Eye (tissue), 1 donor: ENCODE results near the gene CFAP251.
"Not testable (repeated sequence)": the region's sequence is repeated elsewhere in the genome, so short reads cannot be mapped to it uniquely, and the experiment has no call there.

Experiments used
- DNase-seq: peaks from one replicate; pipeline ENCODE4 v3.0.0-alpha.2; 2015

Gene CFAP251

DNA sequence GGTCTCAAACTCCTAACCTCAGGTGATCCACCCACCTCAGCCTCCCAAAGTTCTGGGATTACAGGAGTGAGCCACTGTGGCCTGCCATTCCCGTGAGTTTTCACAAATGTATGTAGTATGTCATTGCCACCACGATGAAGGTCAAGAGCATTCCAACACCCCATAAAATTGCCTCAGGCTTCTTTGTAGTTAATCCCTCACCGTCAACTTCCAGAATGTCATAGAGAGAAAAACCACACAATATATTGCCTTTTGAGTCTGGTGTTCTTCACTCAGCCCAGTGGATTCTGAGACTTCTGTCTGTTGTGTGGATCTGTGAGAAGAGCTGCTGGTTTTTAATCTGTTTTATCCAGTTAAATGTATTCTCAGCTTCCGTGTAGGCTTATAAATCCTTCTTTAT, 12.6 kb upstream of the CFAP251 start:
- DNase-seq, result no peak

DNA sequence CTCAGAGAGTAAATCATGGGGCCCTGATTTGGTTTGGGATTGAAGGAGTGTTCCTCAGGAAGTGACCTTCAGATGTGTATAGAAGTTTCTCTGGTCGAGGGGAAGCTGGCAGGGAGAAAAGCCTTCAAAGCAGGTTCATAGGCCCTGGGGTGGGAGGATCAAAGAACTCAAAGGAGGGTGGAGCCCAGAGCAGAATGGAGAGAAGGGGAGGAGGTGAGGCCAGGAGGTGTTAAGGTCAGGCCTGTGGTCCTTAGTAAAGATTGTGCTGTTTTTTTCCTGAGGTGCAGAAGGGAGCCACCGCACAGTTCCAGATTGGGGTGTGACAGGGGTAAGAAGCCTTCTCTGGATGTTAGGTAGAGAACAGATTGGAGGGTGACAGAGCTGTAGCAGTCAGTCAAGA, 9.7 kb upstream of the CFAP251 start:
- DNase-seq, result no peak

GRCh38 chr12:121911824-121912585, 6.4 kb upstream of the CFAP251 start:
- no peak for DNase-seq

GRCh38 chr12:121915841-121916321, 2.5 kb upstream of the CFAP251 start:
- DNase-seq, result no peak

- peak; percentile 37 for DNase-seq
Observed at GRCh38 chr12:121916719-121917118, 1.7 kb upstream of the CFAP251 start.

GRCh38 chr12:121918679-121919038, 267 bp downstream of the CFAP251 start:
- DNase-seq, result no peak

DNA sequence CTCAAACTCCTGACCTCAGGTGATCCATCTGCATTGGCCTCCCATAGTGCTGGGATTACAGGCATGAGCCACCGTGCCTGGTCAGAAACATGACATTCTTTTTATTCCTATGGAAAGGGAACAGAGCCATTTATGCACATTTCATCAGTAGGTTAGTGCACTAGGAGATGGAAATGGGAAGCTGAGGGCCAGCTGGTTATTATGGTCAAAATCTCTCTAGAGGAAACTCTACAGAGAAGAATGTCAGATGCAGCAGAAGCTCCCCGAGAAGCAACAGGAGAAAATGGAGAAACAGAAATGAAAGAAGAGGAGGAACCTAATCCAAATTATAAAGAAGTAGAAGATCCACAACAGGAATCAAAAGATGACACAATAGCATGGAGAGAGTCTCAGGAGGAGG, 2.7 kb downstream of the CFAP251 start:
- no peak for DNase-seq

GRCh38 chr12:121925358-121925695, 6.9 kb downstream of the CFAP251 start:
- DNase-seq, result peak; percentile 63

DNA sequence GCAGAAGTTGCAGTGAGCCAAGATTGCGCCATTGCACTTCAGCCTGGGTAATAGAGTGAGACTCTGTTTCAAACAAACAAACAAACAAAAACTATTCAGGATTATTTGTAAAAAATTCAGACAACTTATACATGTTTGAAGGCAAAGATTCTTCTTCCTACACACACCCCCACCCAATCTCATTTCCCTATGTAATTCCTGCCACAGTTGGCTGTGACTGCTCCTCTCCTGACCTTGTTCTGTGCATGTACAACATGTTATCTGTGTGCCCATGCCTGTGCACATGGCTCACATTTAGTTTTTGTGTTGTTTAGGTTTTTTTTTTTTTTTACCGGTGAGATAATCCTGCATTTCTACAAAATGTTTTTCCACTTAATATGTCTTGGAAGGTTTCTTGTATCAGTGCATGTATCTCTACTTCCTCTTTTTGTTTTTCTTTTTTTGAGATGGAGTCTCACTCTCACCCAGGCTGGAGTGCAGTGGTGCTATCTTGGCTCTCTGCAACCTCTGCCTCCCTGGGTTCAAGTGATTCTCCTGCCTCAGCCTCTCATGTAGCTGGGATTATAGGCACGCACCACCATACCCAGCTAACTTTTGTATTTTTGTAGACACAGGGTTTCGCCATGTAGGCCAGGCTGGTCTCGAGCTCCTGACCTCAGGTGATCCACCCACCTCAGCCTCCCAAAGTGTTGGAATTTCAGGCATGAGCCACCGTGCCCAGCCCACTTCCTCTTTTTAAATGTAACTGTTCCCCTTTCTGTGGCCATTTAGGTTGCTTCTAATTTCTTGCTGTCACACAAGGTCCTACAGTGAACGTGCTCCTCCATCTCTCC, 8.7 kb downstream of the CFAP251 start:
- no peak for DNase-seq

GRCh38 chr12:121927813-121928212, 9.4 kb downstream of the CFAP251 start:
- no peak for DNase-seq

- DNase-seq, result not testable (repeated sequence)
Observed at GRCh38 chr12:121929545-121929944, 11.2 kb downstream of the CFAP251 start.

DNA sequence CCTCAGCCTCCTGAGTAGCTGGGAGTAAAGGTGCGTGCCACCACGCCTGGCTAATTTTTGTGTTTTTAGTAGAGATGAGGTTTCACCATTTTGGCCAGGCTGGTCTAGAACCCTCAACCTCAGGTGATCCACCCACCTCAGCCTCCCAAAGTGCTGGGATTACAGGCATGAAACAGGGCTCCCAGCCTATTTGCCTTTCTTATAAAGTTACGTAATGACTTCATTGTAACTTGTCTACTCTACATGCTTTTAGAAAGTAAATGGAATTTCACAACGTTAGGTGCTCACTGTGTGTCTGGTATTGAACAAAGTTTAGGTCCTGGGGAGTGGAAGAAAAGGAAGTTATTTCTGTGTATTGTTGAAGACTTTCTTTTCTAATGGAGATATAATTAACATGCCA, 12.5 kb downstream of the CFAP251 start:
- no peak for DNase-seq

DNA sequence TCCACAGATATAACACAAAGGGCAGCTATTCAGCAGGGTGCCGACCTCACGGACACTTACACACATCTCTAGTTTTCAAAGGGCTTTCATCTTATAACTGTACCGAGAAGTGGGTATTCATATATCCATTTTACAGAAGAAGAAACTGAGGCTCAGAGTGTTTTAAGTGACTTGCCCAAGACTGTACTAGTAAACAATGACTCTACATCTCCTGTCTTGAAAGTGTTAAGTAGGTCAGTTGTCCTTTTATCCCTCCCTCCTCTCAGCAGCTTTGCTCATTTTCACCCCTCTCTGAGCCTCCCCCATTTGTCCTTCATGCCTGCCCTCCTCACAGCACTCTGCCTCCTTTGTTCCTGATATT, 13.8 kb downstream of the CFAP251 start:
- no peak for DNase-seq

DNA sequence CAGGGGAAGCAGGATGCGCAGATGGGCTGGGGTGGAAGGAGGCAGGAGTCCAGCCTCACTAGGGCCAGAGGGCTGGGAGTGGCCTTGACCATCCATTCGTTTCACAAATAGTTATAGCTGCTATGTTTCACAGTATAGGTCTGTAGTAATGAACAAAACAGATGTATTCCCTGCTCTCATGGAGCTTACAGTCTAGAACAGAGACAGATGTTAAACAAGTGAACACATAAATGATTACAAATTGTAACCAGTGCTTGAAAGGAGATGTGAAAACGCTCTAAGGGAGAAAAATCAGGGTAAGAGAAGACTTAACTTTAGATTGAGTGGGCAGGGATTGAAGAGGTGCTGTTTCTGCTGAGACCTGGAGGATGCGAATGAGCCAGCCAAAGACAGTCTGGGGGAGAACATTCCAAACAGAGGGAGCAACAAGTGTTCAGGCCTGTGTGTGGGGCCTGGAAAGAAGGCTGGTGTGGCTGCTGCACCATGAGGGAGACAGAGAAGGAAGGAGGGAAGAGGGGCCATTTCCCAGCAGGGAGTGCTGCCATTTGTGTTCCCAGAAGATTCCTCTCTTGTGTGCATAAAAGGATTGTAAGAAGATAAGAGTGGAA, 14.6 kb downstream of the CFAP251 start:
- no peak for DNase-seq

GRCh38 chr12:121933522-121934308, 15.3 kb downstream of the CFAP251 start:
- no peak for DNase-seq

DNA sequence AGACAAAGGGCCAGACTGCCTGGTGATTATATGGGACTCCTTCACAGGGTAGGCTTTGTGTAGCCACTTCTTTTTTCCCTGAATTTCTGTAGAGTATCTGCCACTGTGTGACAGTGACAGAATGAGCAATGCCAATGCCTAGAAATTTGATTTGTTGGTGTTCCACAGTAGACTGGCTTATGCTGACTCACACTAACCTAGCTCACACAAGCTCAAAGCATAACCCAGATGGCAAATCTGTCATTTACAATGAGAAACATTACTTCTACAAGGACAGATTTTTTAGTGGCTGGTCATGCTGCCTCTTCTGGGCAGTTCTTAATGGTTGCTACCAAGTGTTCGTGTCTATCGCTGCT, 15.9 kb downstream of the CFAP251 start:
- no peak for DNase-seq

DNA sequence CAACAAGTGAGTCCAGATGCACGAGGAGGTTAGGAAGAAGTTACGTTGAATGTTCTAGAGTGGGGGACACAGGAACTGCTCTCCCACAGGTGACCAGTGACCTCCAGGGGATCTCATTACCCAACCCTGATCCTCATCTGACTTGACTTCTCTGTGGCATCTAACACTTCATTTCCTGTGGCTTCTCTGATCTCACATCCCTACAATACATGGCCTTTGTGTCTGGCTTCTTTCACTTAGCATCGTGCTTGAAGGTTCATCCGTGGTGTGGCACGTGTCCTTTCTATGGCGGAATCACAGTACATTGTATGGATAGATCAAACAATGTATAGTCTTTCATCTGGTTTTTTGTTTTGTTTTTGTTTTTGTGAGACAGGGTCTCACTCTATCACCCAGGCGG, 19.3 kb downstream of the CFAP251 start:
- no peak for DNase-seq

- DNase-seq, result no peak
Observed at GRCh38 chr12:121939186-121939585, 20.8 kb downstream of the CFAP251 start.

GRCh38 chr12:121939992-121940766, 21.8 kb downstream of the CFAP251 start:
- DNase-seq, result no peak

GRCh38 chr12:121942145-121942718, 23.8 kb downstream of the CFAP251 start:
- no peak for DNase-seq

- DNase-seq, result no peak
Observed at GRCh38 chr12:121943926-121944325, 25.5 kb downstream of the CFAP251 start.
